Hepatocyte (in vitro differentiated cells): ENCODE results near the gene MACF1.
"Not testable (repeated sequence)": the region's sequence is repeated elsewhere in the genome, so short reads cannot be mapped to it uniquely, and the experiment has no call there.

ENCODE experiments used
- CTCF ChIP-seq: fragments of 200-600 bp; sonication (generic); IDR thresholded peaks from 2 replicates; pipeline ENCODE4 v1.5.1; 2016; ENCODE audit warnings: antibody characterized with exemption, mild to moderate bottlenecking; ENCODE audit not compliant: poor library complexity
- EZH2 ChIP-seq: fragments of 200-600 bp; sonication (generic); IDR thresholded peaks from 2 replicates; pipeline ENCODE4 v1.6.1; 2016; ENCODE audit warnings: antibody characterized with exemption, mild to moderate bottlenecking, borderline replicate concordance
- EZH2phosphoT487 ChIP-seq: fragments of 200-600 bp; sonication (generic); IDR thresholded peaks from one replicate; pipeline ENCODE4 v1.6.1; 2018; ENCODE audit warnings: antibody characterized with exemption, mild to moderate bottlenecking, low read depth, moderate library complexity; ENCODE audit not compliant: unreplicated experiment, severe bottlenecking

- TF ChIP-seq CTCF, EZH2phosphoT487, EZH2: not testable (repeated sequence)
Measured at GRCh38 chr1:39519376-39519775, 314.9 kb downstream of the MACF1 start.
